Pulmonary artery endothelial cell (primary cell): Measurements from ENCODE around the gene BCAS2. TPM values are rescaled to one million over a fixed set of nuclear protein-coding genes. Genes with fewer than 3 reads are reported as not detected.

Experiments
- DNase-seq: peaks from one replicate; pipeline ENCODE4 v3.0.0-alpha.2; 2011; ENCODE audit warnings: low read depth, low spot score
- total RNA-seq: library from RNA; depleted of rRNA; stranded (reverse); fragments of >200 nt; gene quantifications from 2 replicates; pipeline ENCODE4 v1.2.3, GENCODE V29; 2014

The BCAS2 gene
- total RNA-seq, 1 donor from 2014 or later: 37.8 TPM

DNA sequence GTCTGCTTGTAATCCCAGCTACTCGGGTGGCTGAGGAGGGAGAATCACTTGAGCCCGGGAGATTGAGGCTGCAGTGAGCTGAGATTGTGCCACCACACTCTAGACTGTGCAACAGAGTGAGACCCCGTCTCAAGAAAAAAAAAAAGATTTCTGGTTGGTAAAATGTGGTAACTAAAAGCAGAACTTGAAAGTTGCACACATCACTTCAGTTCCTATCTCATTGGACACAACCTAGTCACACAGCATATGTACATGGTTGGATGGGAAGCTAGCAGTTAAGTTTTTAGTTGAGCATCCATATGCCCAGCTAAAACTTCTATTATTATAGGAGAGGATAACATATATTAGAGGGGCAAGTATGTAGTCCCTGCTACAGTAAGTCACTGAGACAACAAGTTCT is 22.1 kb downstream of the BCAS2 start:
- DNase-seq: no peak

DNA sequence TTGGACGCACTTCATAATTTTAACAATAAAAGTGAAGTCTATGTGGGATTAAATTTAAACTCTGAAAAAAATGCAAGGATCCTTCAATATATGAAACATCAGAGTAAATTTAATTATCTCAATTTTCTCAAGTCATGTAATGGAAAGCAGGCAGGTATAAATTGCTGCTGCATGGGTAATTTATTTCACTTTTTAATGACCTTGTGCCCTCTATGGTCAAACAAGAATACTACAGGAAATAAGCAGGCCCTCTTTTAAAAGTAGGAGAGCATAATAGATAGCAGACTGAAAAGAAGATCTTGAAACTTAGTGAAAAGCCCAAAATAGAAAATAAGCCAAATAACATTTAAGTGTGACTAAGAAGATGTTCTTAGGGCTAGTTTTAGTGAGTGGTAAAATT is 22.9 kb downstream of the BCAS2 start:
- no peak for DNase-seq

DNA sequence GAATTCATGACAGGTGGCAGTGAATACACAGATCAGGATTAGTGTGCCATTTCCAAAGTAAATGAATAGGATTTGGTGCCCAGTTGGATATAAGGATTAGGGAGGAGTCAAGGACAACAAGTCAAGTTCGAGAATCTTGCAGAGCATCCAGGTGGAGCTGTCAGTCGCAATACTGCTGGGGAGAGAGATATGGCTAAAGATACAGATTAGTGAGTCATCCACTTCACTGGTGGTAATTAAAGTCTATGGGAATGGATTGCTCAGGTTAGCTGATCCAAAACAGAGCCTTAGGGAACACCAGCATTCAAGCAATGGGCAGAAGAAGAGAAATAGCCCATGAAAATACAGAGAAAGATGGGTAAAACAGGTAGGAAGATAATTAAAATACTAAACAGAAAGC is 26.8 kb downstream of the BCAS2 start:
- DNase-seq: no peak

DNA sequence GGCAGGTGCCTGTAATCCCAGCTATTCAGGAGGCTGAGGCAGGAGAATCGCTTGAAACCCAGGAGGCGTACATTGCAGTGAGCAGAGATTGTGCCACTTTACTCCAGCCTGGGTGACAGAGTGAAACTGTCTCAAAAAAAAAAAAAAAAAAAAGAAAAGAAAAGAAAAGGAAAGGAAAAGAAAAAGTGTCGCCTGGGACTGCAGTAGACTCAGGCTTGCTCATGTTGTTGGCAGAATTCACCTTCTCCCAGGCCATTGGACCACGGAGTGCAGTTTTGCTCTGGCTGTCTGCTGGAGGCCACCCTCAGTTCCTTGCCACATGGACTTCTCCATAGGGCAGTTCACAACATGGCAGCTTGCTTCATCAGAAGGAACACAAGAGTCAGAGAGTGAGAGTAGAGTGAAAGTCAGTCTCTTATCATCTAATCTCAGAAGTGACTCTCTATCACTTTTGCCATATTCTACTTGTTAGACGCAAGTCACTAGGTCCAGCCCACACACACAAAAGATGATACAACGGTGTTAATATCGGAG is 29.2 kb downstream of the BCAS2 start:
- DNase-seq: no peak

DNA sequence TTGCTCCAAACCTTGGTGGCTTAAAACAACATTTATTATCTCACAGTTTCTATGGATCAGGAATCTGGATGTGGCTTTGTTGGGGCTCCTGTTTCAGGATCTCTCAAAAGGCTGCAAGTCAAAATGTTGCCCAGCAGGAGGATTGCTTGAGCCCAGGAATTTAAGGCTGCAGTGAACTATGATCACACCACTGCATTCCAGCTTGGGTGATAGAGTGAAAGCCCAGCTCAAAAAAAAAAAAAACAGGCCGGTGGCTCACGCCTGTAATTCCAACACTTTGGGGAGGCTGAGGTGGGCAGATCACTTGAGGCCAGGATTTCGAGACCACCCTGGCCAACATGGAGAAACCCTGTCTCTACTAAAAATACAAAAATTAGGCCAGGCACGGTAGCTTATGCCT is 30.0 kb downstream of the BCAS2 start:
- DNase-seq: no peak

DNA sequence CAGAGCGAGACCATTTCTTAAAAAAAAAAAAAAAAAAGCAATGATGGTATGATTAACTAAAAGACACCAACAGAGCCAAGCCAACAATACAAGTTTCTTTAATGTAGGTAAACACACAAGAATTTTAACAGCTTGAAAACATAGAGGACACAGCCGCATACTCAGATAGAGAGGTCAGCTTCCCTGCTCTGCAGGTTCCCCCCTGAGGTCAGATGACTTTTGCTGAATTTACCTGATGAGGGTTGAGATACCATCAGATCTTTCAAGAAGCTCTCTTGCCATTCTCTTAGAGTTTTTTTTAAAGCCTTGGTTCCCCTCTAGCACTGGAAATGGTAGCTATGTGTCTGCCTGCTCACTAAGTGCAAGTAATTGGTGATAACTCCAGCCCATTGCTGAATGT is 31.1 kb downstream of the BCAS2 start:
- DNase-seq: no peak

DNA sequence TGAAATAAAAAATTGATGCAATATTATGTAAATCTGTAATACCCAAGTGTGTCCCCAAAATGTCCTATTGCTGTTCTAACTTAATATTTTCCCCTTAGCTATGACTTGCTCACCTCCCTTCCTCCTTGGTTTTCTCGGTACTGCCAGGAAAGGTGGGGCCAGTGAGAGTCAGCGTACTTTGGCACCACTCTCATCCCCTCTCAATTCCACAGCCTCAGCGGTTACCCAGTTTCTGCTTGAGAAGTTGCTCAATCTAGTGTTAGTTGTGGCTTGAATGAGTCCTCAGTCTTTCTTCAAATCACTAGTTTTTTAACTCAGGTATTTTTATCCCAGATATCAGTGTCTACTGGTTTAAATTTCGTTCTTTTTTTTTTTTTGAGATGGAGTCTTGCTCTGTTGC is 32.3 kb downstream of the BCAS2 start:
- DNase-seq: no peak

DNA sequence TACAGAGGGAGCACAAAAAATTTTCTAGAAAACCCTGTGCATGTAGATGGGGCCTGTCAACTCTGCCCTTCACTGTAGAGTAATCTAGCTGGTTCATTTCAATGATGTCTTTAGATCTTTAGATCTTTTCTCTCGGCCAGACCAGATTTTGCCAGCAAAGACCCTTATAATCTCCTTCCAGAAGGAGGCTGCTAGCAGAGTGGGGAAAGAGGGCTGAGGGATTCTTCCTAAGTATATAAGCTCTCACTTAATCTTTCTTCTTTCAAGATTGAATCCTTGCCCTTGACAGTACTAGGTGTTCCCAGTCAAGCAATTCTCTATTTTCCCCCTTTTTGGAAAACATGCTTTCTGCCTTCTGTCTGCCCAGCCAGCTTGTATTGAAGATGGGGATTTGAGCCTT is 34.3 kb downstream of the BCAS2 start:
- no peak for DNase-seq

DNA sequence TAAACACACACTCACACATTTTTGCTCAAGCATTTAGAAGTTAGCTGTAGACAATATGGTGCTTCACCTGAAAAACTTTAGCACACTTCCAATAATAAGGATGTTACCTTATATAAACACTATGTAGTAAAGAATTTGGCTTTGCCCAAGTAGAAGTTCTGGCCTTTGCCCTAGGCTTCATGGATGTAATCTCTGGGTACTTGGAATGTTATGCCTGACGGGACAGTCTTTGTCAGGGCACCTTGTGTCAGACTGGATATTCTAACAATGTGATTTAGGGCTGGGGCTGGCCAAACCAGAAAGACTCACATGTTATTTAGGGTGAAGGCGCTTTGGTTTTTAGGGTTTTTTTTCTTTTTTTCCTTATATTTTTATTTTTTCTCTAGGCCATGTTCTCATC is 35.6 kb downstream of the BCAS2 start:
- DNase-seq: no peak

DNA sequence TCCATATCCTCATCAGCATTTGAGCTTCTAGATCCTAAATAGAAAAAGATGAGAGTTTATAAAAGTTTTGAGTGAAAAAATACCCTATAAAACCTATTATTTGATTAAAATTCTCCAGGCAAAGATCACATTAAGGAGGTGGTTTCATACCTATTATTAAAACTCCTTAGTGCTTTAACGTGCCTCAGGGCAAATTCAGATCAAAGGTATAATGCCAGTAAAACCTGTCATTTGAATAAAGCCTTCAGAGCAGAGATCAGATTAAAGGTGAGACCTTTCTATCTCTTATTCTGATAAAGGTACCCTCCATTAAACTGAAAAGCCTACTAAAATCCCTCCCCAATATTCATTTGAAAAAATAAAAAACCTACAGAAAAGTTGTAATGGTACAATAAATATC is 36.1 kb downstream of the BCAS2 start:
- no peak for DNase-seq

DNA sequence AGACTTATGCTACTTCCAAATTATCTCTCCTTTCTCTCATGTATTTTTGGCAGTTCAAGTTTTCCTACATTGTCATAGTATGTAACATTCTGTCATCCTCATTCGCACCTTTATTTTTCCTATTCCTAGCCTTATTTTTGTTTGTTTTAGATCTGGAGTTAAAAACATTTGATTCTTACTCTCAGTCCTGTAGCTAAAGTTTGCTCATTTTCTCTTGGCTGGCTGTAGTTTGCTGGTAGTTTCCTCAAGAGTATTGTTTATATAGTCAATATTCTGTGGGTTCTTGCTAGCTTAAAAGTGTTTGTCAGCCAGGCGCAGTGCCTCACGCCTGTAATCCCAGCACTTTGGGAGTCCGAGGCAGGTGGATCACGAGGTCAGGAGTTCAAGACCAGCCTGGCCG is 40.6 kb downstream of the BCAS2 start:
- DNase-seq: no peak

DNA sequence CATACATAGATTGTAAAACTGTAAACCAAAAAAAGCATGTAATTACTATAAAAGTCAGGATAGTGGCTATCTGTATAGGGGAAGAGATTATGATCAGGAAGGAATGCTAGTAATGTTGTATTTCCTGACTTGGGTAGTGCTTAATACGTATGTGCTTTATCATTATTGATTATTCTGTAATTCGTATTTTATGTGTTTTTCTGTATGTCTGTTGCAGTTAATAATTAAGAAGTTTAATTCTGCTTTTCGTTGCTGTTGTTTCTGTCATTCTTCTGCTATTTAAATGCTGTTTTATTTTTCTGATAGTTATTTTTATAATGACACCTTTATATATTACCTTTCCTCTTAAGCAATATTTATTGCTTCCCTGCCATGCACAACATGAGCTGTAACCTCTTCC is 41.1 kb downstream of the BCAS2 start:
- DNase-seq: no peak

DNA sequence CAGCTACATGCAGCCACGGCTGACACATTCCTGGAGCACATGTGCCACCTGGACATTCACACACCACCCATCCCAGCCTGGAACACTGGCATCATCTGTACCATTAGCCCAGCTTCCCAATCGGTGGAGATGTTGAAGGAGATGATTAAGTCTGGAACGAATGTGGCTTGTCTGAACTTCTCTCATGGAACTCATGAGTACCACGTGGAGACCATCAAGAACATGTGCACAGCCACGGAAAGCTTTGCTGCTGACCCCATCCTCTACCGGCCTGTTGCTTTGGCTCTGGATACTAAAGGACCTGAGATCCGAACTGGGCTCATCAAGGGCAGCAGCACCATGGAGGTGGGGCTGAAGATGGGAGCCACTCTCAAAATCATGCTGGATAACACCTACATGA is 45.4 kb downstream of the BCAS2 start:
- DNase-seq: no peak

DNA sequence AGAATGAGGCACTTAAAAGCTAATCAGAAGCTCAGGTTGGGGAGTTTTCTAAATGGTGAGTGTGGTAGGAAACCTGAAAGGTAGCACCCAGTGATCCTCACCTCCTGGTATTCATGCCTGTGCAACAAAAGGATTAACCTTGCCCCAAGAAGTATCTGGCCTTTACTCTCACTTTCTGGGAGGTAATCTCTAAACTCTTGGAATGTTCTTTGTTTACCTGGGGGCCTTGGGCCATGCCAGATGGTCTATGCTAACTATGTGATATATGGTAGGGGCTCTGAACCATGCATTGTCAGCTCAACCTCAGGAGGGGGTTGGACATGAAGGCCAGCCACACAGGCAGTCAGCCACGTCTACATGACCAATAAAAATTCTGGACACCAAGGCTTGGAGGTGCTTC is 46.0 kb downstream of the BCAS2 start:
- no peak for DNase-seq

DNA sequence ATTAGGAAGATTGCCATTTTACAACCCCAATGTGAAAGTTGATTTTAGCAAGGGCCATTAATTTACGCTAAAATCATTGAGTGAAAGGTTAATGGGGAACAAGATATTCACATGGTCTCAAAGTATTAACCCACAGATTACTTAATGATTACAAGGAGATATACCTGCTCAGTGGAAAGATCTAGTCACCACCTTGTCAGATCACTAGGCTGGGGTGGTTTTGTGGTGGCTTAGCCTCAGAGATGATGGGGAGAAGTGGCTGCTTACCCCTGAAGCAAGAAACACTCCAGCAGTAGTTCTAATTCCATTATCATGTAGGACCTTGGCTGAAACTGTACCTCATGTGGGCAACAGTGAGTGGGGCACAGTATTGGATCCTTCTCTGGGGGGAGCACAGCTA is 50.3 kb downstream of the BCAS2 start:
- DNase-seq: no peak

DNA sequence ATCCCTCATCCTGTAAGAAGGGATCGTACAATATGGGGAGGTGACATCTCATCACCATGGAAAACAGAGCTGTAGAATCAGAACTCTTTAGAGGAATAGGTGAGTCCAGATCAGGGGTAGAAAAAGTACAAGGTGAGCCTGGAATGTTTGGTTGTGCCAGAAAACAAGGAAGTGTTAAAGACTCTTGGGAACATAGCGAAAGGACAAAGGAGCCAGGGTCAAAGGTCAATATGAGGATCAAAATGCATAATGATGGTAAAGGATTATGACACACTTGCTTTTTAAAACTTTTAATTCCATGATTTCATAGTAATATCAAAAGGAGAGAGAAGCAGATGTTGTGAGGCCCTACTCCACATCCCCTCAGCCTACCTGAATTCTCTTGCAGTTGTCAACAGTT is 51.2 kb downstream of the BCAS2 start:
- no peak for DNase-seq

DNA sequence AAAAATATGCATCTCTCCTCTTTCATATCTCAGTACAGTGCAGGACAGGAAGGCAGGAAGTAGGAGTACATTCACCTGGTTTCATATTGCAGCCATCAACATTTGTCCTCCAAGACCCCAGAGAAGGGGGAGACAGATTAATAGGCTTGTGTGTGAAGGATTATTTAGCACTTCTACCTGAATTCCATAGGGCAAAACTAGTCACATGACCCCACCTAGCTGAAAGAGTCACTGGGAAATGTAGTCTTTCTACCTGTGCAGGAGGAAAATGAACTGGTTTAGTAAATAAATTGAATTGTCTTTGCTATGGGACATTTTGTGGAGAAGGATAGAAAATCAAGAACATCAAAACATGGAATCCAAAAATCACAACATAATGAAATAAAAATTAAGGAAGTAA is 56.5 kb downstream of the BCAS2 start:
- DNase-seq: no peak

DNA sequence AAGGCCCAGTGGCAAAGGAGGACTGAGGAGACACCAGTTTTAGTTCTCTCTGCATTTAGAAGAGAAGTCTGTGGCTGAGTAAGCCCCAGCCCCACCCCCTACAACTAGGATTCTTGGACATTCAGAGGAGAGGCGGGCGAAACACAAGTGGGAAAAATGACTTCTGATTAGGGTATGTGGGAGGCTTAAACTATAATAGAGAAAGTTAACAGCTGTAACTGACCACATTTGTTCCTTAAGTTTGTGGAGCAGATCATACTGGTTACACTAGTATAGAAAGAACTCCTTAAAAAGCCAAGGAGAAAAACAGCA is 59.2 kb downstream of the BCAS2 start:
- DNase-seq: no peak

DNA sequence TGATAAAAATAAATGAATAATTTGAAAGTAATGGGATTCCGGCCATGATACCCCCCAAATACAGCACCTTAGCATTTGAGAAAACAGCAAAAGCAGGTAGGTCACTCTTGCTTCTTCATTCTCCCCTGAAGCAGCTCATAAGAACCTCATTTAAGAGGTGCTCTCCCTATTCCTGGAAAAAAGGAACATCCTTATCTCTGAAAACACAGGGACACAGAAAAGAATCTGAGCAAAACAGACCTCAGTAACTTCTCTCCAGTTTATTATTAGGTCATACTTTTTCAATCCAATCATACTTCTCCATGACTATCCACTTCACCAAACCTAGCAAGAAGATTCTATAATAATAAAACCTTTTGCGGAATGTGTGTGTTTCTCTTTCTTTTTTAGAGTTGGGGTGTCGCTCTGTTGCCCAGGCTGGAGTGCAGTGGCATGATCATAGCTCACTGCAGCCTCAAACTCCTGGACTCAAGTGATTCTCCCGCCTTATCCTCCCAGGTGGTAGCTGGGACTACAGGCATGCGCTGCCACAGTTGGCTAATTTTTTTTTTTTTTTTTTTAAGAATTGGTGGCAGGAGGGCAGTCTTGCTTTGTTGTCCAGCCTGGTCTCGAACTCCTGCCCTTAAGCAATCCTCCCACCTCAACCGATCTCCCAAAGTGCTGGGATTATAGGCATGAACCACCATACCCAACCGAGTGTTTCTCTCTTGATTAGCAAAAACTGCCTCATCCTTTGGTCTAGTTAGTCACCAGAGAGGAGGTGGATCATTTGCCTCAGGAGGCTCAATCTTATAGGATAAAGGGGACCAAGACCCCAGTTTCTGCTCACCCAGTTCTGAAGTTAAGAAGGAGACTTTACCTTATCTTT is 59.8 kb downstream of the BCAS2 start:
- DNase-seq: no peak
